Amygdala (tissue), 56 donors: ENCODE measurements around the gene OR10G3.
A peak's percentile ranks its signal among the peaks of the same experiment; 100 is the strongest.
"Not testable (repeated sequence)": the region's sequence is repeated elsewhere in the genome, so short reads cannot be mapped to it uniquely, and the experiment has no call there.

Experiments used
- DNase-seq, 56 donors: peaks; one replicate each; lab custom pipeline; 2025; lab: John Stamatoyannopoulos, UW

OR10G3 gene

GRCh38 chr14:21579976-21580375, at the start of gene OR10G3:
OR10G3 (minus strand) TSS chr14:21580076; CDS start chr14:21570744, 9,332 bp downstream.
- DNase-seq, result no peak

GRCh38 chr14:21626491-21627230, 46.8 kb upstream of the OR10G3 start:
- no peak for DNase-seq

- no peak for DNase-seq
These were observed 37.7 kb upstream of the OR10G3 start for GRCh38 chr14:21617614-21618013.

- no peak for DNase-seq
These were observed 34.4 kb upstream of the OR10G3 start for GRCh38 chr14:21614240-21614639.

GRCh38 chr14:21612324-21612723, 32.4 kb upstream of the OR10G3 start:
- no peak for DNase-seq

GRCh38 chr14:21602181-21602580, 22.3 kb upstream of the OR10G3 start:
- not testable (repeated sequence) for DNase-seq

- no peak for DNase-seq
These were observed 9.4 kb upstream of the OR10G3 start for GRCh38 chr14:21589317-21589716.

- DNase-seq, result no peak
These were observed 4.2 kb downstream of the OR10G3 start for GRCh38 chr14:21575661-21576060.

- no peak for DNase-seq
These were observed 7.3 kb downstream of the OR10G3 start for GRCh38 chr14:21572604-21573003.

- no peak for DNase-seq
These were observed 21.1 kb downstream of the OR10G3 start for GRCh38 chr14:21558703-21559170.

GRCh38 chr14:21557084-21557901, 22.6 kb downstream of the OR10G3 start:
- DNase-seq, result peak in 52 of 56 donors; percentile 7 to 92 (median 50)

- no peak for DNase-seq
These were observed 23.3 kb downstream of the OR10G3 start for GRCh38 chr14:21556378-21557083.

GRCh38 chr14:21553266-21553665, 26.6 kb downstream of the OR10G3 start:
- DNase-seq, result no peak

- DNase-seq, result not testable (repeated sequence)
These were observed 35.3 kb downstream of the OR10G3 start for GRCh38 chr14:21544588-21544987.

- DNase-seq, result no peak
These were observed 35.9 kb downstream of the OR10G3 start for GRCh38 chr14:21543963-21544362.

GRCh38 chr14:21543521-21543960, 36.3 kb downstream of the OR10G3 start:
- DNase-seq, result no peak

GRCh38 chr14:21541413-21542074, 38.3 kb downstream of the OR10G3 start:
- DNase-seq, result no peak

- no peak for DNase-seq
These were observed 40.5 kb downstream of the OR10G3 start for GRCh38 chr14:21539189-21539940.

GRCh38 chr14:21537090-21537424, 42.8 kb downstream of the OR10G3 start:
- no peak for DNase-seq
